GM13977 (cell line): ENCODE measurements around the gene CAPN1.

Source experiments
- DNase-seq: peaks from one replicate; pipeline ENCODE4 v3.0.0; 2012; ENCODE audit warnings: low spot score
- CTCF ChIP-seq: IDR thresholded peaks from 2 replicates; pipeline ENCODE4 v1.5.1; 2012; ENCODE audit warnings: mild to moderate bottlenecking, control low read depth; ENCODE audit not compliant: insufficient read depth; ENCODE audit errors: extremely low read depth, missing control alignments
- in situ Hi-C: fragments of 300-500 bp; cut with MboI; formaldehyde crosslinking; loops from one replicate; pipeline ENCODE4 v1.12.0; 2022; ENCODE audit warnings: low sequenced_read_pairs, low pct_unique_long_range_greater_than_20kb, mixed read lengths, inconsistent platforms; ENCODE audit not compliant: unreplicated experiment

Gene CAPN1

GRCh38 chr11:65260302-65260701 lies 78.6 kb downstream of the CAPN1 start:
- no peak for DNase-seq
- in situ Hi-C loops: no loop called here
- TF ChIP-seq CTCF: no peak

- in situ Hi-C loops: no loop called here
- DNase-seq: no peak
- no peak for TF ChIP-seq CTCF
Observed at GRCh38 chr11:65260756-65261590, 79.2 kb downstream of the CAPN1 start.
